GM21360 (cell line): ENCODE results near the gene SDR39U1.

Experiments used
- ATAC-seq: cut with Tn5 transposase; IDR thresholded peaks from one replicate; pipeline ENCODE4 v1.9.1; 2021; ENCODE audit warnings: mild to moderate bottlenecking, moderate library complexity; ENCODE audit not compliant: unreplicated experiment

The SDR39U1 gene

DNA sequence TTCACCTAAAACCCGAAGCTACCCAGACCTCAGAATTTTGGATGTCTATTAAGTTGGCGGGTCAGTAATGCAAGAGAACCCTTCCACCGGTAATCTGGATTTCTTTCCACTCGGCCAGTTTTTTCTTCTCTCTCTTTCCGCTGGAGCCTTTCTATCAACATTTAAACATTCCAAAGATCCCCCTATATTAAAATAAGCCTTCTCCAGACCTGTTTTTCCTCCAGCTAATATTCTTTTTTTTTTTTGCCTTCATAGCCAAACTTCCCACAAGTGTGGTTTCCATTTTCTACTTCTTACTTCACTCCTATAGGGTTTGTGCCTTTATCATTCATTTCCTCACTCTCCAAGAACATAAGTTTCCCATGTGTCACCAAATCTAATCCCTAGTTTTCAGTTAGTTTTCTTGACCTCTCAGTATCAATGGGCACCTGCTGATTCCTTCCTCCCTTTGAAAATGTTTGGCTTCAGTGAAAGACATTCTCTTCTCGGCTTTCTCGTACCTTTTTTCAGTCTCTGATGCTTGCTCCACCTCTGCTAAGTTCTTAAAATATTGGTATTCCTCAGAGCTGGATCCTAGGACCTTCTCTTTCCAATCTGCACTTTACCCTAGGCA lies 583 bp upstream of the SDR39U1 start:
- no peak for ATAC-seq

DNA sequence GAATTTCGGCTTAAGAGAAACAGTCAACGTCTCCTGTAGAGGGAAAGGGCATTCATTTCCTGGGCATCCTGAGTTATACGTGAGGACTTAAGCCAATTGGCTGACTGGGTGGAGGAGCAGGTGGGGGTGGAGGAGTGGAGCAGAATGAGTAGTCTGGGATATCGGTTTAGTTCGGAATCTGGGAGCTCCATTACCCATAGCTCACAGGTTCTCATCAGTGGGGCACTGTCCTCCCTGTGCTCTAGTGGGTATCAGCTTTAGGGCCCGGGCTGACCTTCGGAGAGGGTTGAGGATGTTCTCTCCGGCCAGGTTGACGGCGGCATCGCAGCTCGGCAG lies 704 bp downstream of the SDR39U1 start:
- no peak for ATAC-seq

DNA sequence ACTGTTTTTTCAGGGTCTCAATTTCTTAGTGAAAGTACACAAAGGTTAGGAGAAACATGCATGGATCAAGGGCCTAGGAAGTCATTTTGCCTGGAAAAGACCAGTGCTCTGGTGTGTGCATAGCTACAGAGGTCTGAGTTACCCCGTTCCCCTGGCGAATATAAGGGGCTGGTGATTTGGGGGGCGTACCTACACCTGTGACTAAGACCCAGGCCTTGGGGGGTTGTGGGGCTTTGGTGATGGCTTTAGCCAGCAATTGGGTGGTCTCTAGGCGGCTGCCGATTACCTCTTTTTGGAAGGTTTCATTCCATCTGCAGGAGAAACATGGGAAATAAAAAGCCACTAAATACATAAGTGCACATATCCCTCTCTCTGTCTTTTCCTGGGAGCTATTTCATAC lies 1.1 kb downstream of the SDR39U1 start:
- ATAC-seq = no peak

DNA sequence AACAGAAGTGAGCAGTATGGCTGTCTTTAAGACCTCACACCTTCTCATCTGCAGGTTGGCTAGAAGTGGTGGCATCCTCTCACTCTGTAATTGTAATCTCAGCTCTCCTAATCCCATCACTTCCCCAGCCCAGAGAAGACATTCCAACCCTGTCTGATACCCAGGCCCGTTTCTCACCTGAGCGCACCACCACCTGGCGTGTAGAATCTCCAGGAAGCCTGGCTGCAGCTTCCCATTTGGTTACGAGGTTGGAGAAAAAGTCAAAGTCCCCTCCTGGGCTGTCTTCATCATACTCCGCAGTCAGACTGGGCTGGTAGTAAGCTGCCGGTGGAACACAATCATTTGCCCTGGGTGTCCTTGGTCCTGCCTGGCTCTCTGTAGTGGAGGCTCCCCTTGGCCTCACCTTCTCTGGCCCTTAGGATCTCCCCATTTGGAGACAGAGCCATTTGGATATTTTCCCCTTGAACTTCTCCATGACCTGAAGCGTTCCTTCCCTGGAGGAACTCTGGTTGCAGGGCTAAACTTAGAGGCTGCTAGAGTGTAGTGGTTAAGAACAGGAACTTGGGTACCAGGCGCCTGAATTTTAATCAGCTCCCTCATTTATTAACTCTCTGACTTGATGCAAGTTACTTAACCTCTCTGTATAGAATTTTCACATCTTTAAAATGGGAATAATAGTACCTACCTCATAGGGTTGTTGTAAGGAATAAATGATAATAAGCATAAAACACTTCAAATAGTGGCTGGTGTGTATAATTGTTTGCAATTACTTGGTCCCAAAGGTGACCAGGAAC lies 1.8 kb downstream of the SDR39U1 start:
- ATAC-seq = no peak

DNA sequence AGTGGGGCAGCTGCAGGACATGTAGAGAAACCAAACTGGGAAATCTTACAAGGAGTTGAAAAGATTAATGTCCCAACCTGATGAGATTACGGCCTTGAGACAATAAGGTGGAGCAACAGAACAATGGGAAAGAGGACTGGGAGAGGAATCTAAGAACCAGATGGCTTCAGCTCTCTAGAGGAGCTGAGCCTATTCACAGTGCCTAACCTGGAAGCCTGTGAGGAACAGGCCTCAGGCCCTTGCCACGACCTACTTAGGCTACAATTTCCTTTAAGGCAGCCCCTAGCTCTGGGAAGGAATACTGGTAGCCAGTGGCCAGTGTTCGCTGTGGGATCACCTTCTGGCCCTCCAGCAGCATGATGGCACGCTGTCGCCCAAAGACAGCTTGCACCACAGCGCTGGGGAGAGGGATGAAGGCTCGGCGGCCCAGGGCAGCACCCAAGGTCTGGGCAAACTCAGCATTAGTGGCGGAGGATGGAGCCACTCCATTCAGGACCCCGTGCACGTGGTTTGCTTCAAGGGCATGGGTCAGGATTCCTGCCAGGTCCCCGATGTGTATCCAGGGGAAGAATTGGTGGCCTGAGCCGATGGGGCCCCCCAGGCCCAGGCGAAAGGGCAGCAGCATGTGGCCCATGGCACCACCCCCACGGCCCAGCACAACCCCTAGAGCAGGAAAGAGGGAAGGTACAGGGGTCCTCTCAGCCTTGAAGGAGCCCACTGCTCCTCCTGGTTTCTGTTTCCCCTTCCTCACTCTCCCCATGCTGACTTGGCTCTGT lies 2.6 kb downstream of the SDR39U1 start:
- no peak for ATAC-seq

DNA sequence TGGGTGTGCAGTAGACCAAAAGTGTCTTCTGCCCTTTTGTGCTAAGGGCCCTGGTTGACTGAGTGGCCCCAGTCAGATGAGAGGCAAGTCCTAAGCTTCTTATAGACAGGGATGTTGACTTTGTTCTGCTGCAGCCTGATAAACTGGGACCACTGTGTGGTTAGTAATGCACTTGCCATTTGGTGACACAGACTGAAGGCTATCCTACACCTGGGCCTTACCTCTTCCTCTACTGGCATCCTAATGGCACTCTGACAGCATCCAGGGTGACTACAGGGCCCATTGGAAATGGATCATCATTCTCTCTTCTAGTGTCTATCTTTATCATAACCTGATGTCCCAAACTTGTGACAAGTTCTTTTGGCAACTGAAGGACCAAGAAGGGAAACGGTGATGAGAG lies 3.3 kb downstream of the SDR39U1 start:
- no peak for ATAC-seq

DNA sequence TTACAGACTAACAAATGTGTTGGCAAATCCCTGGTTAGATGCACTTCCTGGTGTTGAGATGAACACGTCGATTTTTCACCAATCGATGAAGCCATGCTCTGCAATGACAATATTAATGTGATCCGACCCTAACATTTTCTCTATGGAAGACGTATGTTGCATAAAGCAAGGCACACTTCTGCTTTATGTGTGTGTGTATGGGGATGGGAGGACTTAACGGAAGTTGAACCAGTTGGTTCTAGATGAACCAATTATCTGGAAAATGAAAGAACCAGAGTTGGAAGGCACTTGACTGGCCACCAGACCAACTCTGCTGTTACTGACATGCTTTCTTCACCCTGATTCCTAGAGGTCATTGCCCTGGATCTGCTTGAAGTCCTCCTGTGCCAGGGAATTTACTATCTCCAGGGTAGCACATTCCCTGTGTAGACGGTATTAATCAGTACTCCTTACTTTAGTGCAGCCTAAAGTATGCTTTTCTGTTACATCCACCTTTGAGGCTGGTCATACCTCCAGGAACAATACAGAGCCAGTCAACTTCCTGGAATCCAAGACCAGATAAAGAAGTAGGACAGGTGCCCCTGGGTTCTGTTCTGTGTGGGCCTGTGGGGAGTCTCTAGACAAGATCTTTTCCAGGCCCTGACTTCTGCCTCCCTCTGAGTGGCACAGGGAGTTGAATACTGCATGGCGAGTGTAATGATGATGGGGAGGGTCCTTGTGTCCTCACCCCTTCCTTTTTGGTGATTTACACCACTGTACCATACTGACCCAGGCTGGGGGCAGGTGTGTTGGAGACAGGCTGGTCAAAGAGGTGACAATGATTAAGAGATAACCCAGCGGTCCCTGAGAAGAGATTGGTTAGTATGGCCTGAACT lies 4.1 kb downstream of the SDR39U1 start:
- ATAC-seq = no peak

DNA sequence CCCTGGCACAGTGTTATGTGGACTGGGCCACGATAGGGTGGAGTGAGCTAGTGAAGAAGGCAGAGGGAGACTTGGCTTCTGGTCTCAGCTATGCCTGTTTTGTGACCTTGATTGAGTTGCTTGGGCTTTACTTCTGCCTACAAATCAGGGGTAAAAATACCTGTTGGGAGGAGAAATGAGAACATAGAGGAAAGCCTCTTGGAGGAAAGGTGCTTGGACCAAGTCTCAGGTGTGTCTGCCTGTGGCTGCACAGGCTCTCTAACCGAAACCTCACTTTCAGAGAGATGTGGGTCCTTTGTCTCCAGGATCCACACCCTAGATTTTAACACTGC lies 4.9 kb downstream of the SDR39U1 start:
- no peak for ATAC-seq

DNA sequence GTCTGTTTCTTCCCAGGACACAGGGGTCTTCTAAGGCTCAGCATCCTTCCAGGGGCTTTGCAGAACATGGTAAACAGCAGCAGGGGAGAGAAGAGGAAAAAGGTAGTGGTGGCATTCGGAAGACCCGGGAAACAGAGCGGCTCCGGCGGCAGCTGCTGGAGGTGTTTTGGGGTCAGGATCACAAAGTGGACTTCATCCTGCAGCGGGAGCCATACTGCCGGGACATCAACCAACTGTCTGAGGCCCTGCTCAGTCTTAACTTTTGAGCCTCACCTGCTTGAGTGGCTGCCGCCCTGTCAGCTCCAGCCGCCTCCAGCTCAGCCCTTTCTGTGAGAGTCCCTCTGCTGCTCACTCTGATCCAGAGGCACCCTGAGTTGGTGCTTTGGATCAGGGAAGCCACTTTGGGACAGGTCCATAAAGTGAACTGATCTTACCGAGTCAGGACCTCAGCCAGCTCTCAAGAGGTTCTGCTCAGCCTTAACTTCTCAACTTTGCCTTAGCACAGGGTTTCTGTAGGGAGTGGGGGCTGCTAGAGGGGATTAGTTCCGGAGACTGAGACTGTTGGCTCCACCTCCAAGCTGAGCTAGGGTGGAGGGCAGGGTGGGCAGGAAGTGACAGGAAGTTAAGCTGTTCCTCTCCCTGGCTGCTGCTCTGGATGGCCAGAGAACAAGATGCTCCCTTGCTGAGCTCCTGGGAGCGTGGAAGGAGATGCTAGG lies 5.4 kb downstream of the SDR39U1 start:
- no peak for ATAC-seq

DNA sequence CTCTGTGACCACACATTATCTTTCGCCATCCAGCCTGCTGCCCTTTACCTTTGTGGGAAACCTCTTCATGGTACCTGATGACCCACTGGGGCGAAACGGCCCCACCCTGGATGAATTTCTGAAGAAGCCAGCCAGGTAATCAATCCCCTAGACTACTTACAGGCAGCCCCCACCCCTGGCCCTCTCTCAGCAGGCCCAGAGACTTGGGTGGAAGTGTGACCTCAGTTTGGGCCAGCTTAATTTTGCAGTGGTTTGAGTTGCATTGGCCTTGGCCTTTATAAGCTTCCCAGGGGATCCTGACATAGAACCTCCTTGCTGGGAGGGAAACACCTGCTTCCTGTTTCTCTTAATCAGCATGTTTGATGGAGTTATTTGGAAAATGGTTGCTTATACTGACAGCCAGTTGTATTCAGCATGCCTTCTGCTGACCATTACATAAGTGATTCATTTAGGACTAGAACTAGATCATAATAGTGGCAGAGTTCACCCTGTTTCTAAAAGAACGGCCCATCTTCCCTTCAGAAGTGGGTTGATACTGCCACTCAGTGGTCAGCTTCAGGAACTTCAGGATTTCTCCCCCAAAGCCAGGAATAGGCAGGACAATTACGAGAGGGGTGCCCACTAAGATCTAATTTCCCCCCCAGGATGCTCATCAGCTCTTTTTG lies 6.1 kb downstream of the SDR39U1 start:
- no peak for ATAC-seq

DNA sequence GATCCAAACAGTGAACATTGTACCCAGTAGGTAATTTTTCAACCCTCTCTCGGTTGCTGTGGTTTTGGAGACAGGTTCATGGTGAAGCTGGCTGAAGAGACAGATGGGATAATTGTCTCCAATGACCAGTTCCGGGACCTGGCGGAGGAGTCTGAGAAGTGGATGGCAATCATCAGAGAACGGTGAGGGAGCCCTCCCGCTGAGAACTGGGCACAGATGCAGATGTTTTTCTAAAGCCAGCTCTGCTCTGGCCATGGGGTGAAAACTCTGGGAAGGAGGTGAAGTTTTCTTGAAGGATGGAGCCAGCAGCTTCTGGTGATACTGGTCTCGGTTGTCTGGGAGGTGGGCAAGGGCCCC lies 6.6 kb downstream of the SDR39U1 start:
- ATAC-seq = no peak

DNA sequence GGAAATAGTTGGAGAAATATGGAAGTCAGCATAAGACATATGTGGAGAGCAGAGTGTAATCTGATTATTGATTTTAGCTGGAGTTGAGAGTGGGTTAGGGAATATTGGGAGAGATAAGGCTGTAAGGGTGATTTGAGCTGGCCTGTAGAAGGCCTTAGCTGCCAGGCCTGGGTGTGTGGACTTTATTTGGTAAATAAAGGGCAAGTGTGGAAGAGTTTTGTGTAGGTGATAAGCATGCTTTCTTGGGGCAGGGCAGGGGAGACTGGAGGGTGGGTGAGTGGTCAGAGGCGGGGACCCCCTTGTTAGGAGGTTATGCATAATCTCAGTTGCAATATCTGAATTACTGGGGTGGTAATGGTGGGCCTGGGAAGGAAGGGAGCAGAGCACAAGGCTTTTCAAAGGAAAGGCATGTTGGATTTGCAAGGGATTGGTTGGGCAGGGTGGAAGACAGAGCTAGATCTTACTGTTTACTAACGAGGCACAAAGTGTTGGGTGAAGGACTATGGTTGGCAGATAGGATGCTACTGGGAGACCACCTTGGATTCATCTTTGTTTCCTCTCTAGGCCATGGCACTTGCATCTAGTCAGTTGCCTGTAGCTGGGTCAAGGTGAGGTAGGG lies 7.3 kb downstream of the SDR39U1 start:
- no peak for ATAC-seq

DNA sequence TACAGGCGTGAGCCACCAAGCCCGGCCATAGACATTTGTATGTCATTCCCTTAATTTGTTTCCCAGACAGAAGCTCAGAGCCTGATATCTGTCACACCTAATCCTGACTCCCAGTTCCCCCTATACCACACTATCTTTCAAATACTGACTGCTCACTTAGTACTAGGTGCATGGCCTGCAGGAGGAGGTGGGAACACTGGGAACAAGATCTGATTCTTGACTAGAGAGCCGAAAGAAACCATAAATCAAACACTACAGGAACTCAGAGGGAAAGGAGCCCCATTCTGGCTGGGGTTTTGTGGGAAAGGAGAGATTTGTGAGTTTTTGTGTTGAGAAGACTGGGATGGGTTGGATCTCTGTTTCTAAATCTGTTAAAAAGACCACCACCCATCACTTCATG lies 7.9 kb downstream of the SDR39U1 start:
- ATAC-seq = no peak

DNA sequence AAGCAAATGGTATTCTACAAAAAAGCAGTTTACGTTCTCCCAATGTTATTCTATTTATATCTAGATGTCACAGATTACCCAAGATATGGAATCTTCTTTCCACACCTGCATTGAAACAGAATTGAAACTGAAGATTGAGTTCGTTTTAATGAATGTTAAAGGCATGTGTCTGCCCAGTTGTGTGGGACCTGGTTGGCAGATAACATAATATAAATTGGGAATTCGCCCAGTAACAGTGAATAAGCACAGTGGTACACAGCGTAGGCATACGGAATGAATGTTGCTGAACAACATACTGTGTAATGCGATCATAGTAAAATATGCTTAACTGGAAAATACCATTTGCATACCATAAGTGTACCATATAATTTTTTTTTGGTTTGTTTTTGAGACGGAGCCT lies 8.5 kb downstream of the SDR39U1 start:
- no peak for ATAC-seq

DNA sequence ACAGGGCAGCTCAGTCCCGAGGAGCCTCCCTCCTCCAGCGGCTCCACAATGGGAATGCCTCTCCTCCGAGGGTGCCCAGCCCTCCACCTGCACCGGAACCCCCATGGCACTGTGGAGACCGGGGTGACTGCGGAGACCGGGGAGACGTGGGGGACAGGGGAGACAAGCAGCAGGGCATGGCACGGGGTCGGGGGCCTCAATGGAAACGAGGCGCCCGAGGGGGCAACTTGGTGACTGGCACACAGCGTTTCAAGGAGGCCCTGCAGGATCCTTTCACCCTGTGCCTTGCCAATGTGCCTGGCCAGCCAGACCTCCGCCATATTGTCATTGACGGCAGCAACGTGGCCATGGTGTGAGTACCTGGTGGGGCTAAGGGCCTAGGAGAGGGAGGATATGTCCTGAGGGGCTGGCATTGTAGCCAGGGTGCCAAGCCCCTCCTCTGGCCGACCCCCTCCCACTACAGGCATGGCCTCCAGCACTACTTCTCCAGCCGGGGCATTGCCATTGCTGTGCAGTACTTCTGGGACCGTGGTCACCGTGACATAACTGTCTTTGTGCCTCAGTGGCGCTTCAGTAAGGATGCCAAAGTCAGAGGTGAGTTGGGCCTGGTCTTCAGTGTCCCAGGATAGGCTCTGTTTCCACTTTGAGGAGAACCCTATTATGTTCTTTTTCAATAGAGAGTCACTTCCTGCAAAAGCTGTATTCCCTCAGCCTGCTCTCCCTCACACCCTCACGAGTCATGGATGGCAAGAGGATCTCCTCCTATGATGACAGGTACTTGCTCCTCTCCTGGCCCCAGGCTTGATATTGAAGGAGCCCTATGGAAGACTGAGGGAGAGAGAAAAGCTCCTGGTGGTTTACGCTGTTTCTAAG lies 10.1 kb downstream of the SDR39U1 start:
- no peak for ATAC-seq

DNA sequence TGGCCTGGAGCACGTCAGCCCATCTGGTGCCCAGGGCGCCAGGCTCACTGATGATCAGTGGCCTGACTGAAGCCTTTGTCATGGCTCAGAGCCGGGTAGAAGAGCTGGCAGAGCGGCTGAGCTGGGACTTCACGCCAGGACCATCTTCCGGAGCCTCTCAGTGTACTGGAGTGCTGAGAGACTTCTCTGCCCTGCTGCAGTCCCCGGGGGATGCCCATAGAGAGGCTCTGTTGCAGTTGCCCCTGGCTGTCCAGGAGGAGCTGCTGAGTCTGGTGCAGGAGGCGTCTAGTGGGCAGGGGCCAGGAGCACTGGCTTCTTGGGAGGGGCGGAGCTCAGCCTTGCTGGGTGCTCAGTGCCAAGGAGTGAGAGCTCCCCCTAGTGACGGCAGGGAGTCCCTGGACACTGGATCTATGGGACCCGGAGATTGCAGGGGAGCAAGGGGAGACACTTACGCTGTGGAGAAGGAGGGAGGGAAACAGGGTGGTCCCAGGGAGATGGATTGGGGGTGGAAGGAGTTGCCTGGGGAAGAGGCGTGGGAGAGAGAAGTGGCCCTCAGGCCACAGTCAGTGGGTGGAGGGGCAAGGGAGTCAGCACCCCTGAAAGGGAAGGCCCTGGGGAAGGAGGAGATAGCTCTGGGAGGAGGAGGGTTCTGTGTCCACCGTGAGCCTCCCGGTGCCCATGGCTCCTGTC lies 10.9 kb downstream of the SDR39U1 start:
- peak; percentile 45 for ATAC-seq

DNA sequence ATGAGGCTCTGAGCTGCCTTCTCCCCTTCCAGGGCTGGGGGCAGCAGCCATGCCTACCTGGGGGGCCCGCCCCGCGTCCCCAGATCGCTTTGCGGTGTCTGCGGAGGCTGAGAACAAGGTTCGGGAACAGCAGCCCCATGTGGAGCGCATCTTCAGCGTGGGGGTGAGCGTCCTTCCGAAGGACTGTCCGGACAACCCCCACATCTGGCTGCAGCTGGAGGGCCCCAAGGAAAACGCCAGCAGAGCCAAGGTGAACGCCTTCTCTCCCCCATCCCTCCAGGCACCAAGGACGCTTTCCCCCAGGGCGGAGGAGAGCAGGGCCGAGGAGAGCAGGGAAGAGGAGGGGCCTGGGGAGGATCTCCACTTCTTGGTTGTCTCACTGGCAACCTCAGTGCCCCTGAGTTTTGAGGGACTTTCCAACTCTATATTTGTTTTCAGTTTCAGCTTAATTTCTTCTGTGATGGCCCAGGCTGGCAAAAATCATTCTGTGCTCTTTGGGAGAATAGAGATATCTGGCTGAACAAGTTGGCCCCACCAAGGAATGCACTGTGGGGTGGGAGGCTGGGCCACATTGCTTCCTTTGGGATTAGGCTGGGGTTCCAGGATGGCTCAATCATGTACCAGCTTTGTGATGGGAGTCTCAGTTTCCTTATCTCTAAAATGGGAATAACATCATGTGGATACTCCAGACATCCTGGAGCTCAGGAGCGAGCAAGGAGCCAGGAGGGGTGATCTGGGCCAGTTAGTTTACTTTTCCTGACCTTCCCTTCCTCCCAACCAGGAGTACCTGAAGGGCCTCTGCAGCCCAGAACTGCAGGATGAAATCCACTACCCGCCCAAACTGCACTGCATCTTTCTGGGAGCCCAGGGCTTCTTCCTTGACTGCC lies 11.7 kb downstream of the SDR39U1 start:
- peak; percentile 37 for ATAC-seq
